Heart right ventricle (tissue), 16 donors: ENCODE results near the gene CLASRP. TPM values are rescaled to one million over a fixed set of nuclear protein-coding genes. Genes with fewer than 3 reads are reported as not detected.

ENCODE experiments used
- ATAC-seq, 8 donors: fragments of 200-7000 bp; cut with Tn5 transposase; one replicate each; pipeline ENCODE4 v1.9.1; 2020; ENCODE audit warnings: mild to moderate bottlenecking in 8 of 8, moderate library complexity in 8 of 8, moderate number of reproducible peaks in 1 of 8
- DNase-seq, 2 donors: peaks; one replicate each; pipeline ENCODE4 v3.0.0-alpha.2; 2020
- H3K27ac ChIP-seq, 10 donors: fragments of 200-600 bp; sonication (generic) in 2 of 10; one replicate each; pipeline versions ENCODE4 v1.5.0 to v1.8.0; 2020 to 2022; ENCODE audit warnings: mild to moderate bottlenecking in 3 of 10
- H3K27me3 ChIP-seq, 7 donors: fragments of 200-600 bp; one replicate each; pipeline ENCODE4 v1.8.0; 2021 to 2022; ENCODE audit warnings: mild to moderate bottlenecking in 2 of 7
- H3K36me3 ChIP-seq, 9 donors: fragments of 200-600 bp; sonication (generic) in 1 of 9; one replicate each; pipeline versions ENCODE4 v1.5.0 to v1.8.0; 2020 to 2022; ENCODE audit warnings: mild to moderate bottlenecking in 2 of 9
- H3K4me1 ChIP-seq, 9 donors: fragments of 200-600 bp; sonication (generic) in 1 of 9; one replicate each; pipeline versions ENCODE4 v1.5.0 to v1.8.0; 2020 to 2022; ENCODE audit warnings: mild to moderate bottlenecking in 4 of 9
- H3K4me3 ChIP-seq, 10 donors: fragments of 200-600 bp; sonication (generic) in 2 of 10; one replicate each; pipeline versions ENCODE4 v1.5.0 to v1.8.0; 2020 to 2022; ENCODE audit warnings: mild to moderate bottlenecking in 7 of 10, moderate library complexity in 2 of 10
- H3K9me3 ChIP-seq, 11 donors: fragments of 200-600 bp in 10 of 11; sonication (generic) in 2 of 11; one replicate each; pipeline versions ENCODE4 v1.5.0 to v1.8.0; 2013 to 2022; ENCODE audit warnings: mild to moderate bottlenecking in 2 of 11, control low read depth in 1 of 11, moderate library complexity in 1 of 11
- CTCF ChIP-seq, 9 donors: fragments of 200-600 bp; sonication (generic) in 2 of 9; IDR thresholded peaks; one replicate each; pipeline versions ENCODE4 v1.5.0 to v1.8.0; 2021 to 2022; ENCODE audit warnings: antibody characterized with exemption in 9 of 9, mild to moderate bottlenecking in 5 of 9, moderate library complexity in 1 of 9
- WGBS, 2 donors: extraction: QIAGEN DNeasy Blood & Tissue Kit; methylation state at CpG; one replicate each; pipeline ENCODE4 v1.1.7; 2013; ENCODE audit warnings: inconsistent platforms in 1 of 2; 5-methylcytosine and 5-hydroxymethylcytosine counted together
- intact Hi-C, 10 donors: fragments of 100-400 bp; cut with DNase I; formaldehyde crosslinking; loops; one replicate each; pipeline versions ENCODE4 v1.11.1 to v1.14.2; 2022
- polyA plus RNA-seq, 2 donors: library from polyadenylated mRNA; stranded (reverse); fragments of 200-250 nt; gene quantifications; one replicate each; pipeline ENCODE4 v1.2.3, GENCODE V29; 2013
- total RNA-seq, 10 donors: library from RNA; stranded (reverse); fragmentation: NEBNext Ultra II Directional in 3 of 10; extraction: Animal tissue kit (Norgen Biotek cat#: 25700) in 3 of 10; gene quantifications; one replicate each; pipeline versions ENCODE4 v1.2.1 to v1.2.4, GENCODE V29; 2021 to 2023
- donor health status: Arrhythmogenic right ventricular cardiomyopathy.
- donor health status: ischemic (EF 13 %, LVEDD 7.1; RV severe dilation, severe dysfunction).
- donor health status: healthy with polysubstance abuse.
- donor health status: DM: no; HTN: yes; CAD: no.
- donor health status: DM: no; HTN: no; CAD: no.
- donor health status: ischemic (EF 25% LVEDD 6.9; RV normal size, moderate dysfunction).
- donor health status: ischemic (EF 25% LVEDD 5.7; RV mildly dilated, moderate dysfunction).
- donor health status: healthy.
- donor health status: DM: yes; HTN: yes; CAD: no.
- donor health status: Ischemic cardiomyopathy.
- donor health status: ischemic (EF 35%, LVEDD 5.7; RV mildly dilated, moderate dysfunction).
- donor health status: nonischemic (EF 11% LVEDD 7.7; RV severe dilation, severe dysfunction).
- donor health status: DM: yes; HTN: yes; CAD: no.
- donor health status: PGD.
- donor health status: ischemic (EF 29% LVEDD 5.4; RV normal size, mild dysfunction).
- donor health status: nonischemic (EF 23%, LVEDD 6.1; RV moderate dilation, normal function).

CLASRP gene
- total and polyA plus RNA-seq, 12 donors = 24.0 to 142 (median 30.0) TPM

- Histone ChIP-seq H3K27me3 (no peaks in the 10 kb centered on the region), H3K27ac (peak overlapping the region in 9 of 10 donors; percentile 1 to 75 (median 58)), H3K4me3 (no peak overlapping the region), H3K36me3 (peaks cover 0 to 8% (median 0%) of the 10 kb centered on the region in 9 donors), H3K4me1 (peaks cover 19 to 94% (median 73%) of the 10 kb centered on the region in 9 donors), H3K9me3 (no peaks in the 10 kb centered on the region)
- DNase-seq (peak in 1 of 2 donors; percentile 50), ATAC-seq (peak; percentile 34 to 80 (median 59))
- WGBS, 2 donors = 61% methylated on average over 16 of the region's 16 CpGs
- intact Hi-C loops = loop anchor here in 1 of 10 donors (10.0 kb wide), 1 partner anchor 87 kb away; no protein-coding TSS in a partner anchor
- TF ChIP-seq CTCF (IDR thresholded peaks at IDR 0.05) = no peak
These were observed 59.1 kb downstream of the CLASRP start for GRCh38 chr19:45097776-45098520.

GRCh38 chr19:45098521-45099466 lies 59.9 kb downstream of the CLASRP start:
- DNase-seq (peak; percentile 34 to 44), ATAC-seq (peak in 7 of 8 donors; percentile 28 to 68 (median 59))
- H3K4me3 ChIP-seq = no peak overlapping the region
- TF ChIP-seq CTCF (IDR thresholded peaks at IDR 0.05) = no peak
- no peaks in the 10 kb centered on the region for H3K9me3 ChIP-seq
- H3K36me3 ChIP-seq = peaks cover 0 to 8% (median 0%) of the 10 kb centered on the region in 9 donors
- intact Hi-C loops = loop anchor here in 1 of 10 donors (10.0 kb wide), 1 partner anchor 86 kb away; no protein-coding TSS in a partner anchor
- H3K27ac ChIP-seq = peak overlapping the region in 9 of 10 donors; percentile 1 to 75 (median 58)
- H3K4me1 ChIP-seq = peaks cover 22 to 99% (median 79%) of the 10 kb centered on the region in 9 donors
- 37 to 45% methylated on average over 15 of the region's 15 CpGs for WGBS, 2 donors
- H3K27me3 ChIP-seq = no peaks in the 10 kb centered on the region

- ATAC-seq (peak in 3 of 8 donors; percentile 18 to 41 (median 37)), DNase-seq (no peak)
- Histone ChIP-seq H3K9me3 (no peaks in the 10 kb centered on the region), H3K27ac (peak overlapping the region in 8 of 10 donors; percentile 10 to 75 (median 54)), H3K36me3 (peaks cover 0 to 8% (median 0%) of the 10 kb centered on the region in 9 donors), H3K4me1 (peaks cover 16 to 99% (median 78%) of the 10 kb centered on the region in 9 donors), H3K27me3 (no peaks in the 10 kb centered on the region), H3K4me3 (no peak overlapping the region)
- WGBS, 2 donors = 79 to 80% methylated on average over 25 of the region's 25 CpGs
- intact Hi-C loops = loop anchor here in 2 of 10 donors (5.0 to 10.0 kb wide), 2 partner anchors 78 to 85 kb away; partner anchors contain the start of genes BLOC1S3 (in 1 of the 2) and TRAPPC6A (in 1 of the 2)
- no peak for TF ChIP-seq CTCF (IDR thresholded peaks at IDR 0.05)
These were observed 60.8 kb downstream of the CLASRP start for GRCh38 chr19:45099467-45100191.
